ENCODE results near the gene PNMT.
A peak's percentile ranks its signal among the peaks of the same experiment; 100 is the strongest.
"Not testable (repeated sequence)": the region's sequence is repeated elsewhere in the genome, so short reads cannot be mapped to it uniquely, and the experiment has no call there.

The PNMT gene

DNA sequence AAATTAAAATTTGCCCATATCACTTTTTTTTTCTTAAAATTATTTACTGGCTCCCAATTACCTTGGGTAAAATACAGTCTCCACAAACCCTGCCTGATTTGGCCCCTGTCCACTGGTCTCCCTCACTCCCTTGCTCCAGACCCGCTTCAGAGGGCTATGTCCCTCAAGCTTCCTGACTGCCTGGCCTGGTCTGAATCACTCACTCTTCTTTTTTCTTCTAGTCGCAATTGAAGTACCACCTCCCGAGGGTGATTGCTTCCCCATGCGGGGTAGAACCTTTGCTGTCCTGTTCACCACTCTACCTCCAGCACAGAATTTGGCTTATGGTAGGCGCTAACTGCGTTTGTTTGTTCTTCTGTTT lies 20.2 kb downstream of the PNMT start:
- Histone ChIP-seq H3K4me2 (ENCODE audit: low read length) (peak overlapping the region; percentile 82), H3K27me3 (ENCODE audit: control insufficient read depth, insufficient read depth, low read length) (no peaks in the 10 kb centered on the region), H3K36me3 (ENCODE audit: insufficient read depth, low read length) (peaks cover 2% of the 10 kb centered on the region), H3K4me3 (ENCODE audit: low read length) (peak overlapping the region; percentile 74), H3K9me3 (replicated peaks; ENCODE audit: low read length) (no peaks in the 10 kb centered on the region), H3K4me1 (ENCODE audit: control insufficient read depth, insufficient read depth, low read length) (peaks cover 11% of the 10 kb centered on the region), H3K9ac (ENCODE audit: low read depth, low read length) (peak overlapping the region; percentile 81)

DNA sequence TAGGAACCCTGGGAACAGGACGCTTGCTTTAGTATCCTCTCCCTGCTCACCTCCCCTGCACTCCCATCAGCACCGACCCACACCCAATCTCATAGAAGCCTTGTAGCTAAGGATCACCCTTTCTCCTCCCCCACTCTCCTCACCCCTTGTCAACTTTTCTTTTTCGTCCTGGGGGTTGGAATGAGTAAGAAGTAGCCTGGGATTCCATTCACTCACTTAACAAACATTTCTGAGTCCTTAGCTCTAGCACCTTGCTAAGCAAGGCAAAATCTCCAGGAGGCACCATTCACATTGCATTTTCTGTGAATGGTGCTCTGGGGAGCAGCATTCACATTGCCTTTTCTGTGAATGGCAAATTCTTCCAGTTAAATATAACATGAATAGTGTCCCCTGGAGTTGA lies 20.7 kb downstream of the PNMT start:
- Histone ChIP-seq H3K9ac (ENCODE audit: low read depth, low read length) (peak overlapping the region; percentile 81), H3K4me1 (ENCODE audit: control insufficient read depth, insufficient read depth, low read length) (peaks cover 11% of the 10 kb centered on the region), H3K4me2 (ENCODE audit: low read length) (peak overlapping the region; percentile 82), H3K4me3 (ENCODE audit: low read length) (peak overlapping the region; percentile 74), H3K27me3 (ENCODE audit: control insufficient read depth, insufficient read depth, low read length) (no peaks in the 10 kb centered on the region), H3K9me3 (replicated peaks; ENCODE audit: low read length) (no peaks in the 10 kb centered on the region), H3K36me3 (ENCODE audit: insufficient read depth, low read length) (peaks cover 2% of the 10 kb centered on the region)

DNA sequence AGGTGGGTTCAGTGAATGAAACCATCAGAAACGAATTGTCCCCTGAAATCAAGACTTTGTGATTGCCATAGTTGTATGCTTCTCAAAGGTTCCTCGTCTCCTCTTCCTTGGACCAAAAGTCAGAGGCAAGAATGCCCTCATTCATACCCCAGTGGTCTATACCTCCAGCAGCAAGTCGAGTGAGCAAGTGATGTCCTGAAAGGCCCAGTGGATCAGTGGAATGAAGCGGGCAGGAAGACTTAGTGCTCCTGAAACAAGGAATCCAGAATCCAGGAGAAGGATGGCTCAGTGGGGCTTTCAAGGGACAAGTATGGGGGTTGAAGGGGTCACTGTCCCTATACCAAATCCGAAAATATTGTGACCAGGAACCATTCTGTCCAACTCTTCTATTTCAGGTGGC lies 26.3 kb downstream of the PNMT start:
- H3K36me3 ChIP-seq (ENCODE audit: insufficient read depth, low read length) = no peaks in the 10 kb centered on the region
- H3K27me3 ChIP-seq (ENCODE audit: control insufficient read depth, insufficient read depth, low read length) = no peaks in the 10 kb centered on the region
- H3K9me3 ChIP-seq (replicated peaks; ENCODE audit: low read length) = no peaks in the 10 kb centered on the region
- H3K9ac ChIP-seq (ENCODE audit: low read depth, low read length) = no peak overlapping the region
- peaks cover 4% of the 10 kb centered on the region for H3K4me1 ChIP-seq (ENCODE audit: control insufficient read depth, insufficient read depth, low read length)
- no peak overlapping the region for H3K4me3 ChIP-seq (ENCODE audit: low read length)
- H3K4me2 ChIP-seq (ENCODE audit: low read length) = no peak overlapping the region

DNA sequence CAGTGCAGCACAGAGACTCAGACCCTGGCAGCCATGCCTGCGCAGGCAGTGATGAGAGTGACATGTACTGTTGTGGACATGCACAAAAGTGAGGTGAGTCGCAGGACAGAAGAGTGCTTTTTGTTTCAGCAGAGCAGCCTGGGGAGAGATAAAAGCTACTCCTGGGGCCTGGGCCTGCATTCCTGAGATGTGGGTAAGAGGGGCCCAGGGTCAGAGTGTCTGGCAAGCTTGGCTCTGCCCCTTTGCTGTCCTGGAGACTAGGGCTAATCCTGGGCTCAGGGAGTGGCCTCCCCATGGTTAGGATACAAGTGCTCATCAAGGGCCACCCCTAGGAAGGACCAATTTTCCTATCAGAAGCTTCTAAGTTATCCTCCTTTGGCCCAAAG lies 26.8 kb downstream of the PNMT start:
- Histone ChIP-seq H3K4me1 (ENCODE audit: control insufficient read depth, insufficient read depth, low read length) (peaks cover 4% of the 10 kb centered on the region), H3K4me2 (ENCODE audit: low read length) (no peak overlapping the region), H3K9me3 (replicated peaks; ENCODE audit: low read length) (no peaks in the 10 kb centered on the region), H3K27me3 (ENCODE audit: control insufficient read depth, insufficient read depth, low read length) (no peaks in the 10 kb centered on the region), H3K4me3 (ENCODE audit: low read length) (no peak overlapping the region), H3K36me3 (ENCODE audit: insufficient read depth, low read length) (no peaks in the 10 kb centered on the region), H3K9ac (ENCODE audit: low read depth, low read length) (no peak overlapping the region)

DNA sequence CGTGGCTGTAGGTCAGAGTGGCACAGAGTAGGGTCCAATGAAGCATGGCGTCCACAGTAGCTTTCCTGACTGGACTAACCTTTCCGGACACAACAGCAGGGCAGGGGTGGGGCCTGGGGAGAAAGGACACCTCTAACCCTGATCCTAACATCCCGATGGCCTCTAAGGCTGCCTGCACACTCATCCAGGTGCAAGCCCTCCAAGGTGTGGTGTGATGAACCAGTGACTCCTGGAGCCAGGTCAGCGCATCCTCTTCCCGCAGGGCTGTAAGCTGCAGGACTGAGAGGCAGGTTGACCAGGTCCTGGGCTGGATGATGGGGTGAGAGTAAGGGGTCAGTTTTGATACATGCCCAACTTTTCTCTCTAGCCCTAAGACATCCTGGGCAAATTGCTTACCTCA lies 28.5 kb downstream of the PNMT start:
- H3K4me2 ChIP-seq (ENCODE audit: low read length) = no peak overlapping the region
- no peak overlapping the region for H3K4me3 ChIP-seq (ENCODE audit: low read length)
- peaks cover 12% of the 10 kb centered on the region for H3K4me1 ChIP-seq (ENCODE audit: control insufficient read depth, insufficient read depth, low read length)
- H3K9me3 ChIP-seq (replicated peaks; ENCODE audit: low read length) = no peaks in the 10 kb centered on the region
- no peaks in the 10 kb centered on the region for H3K27me3 ChIP-seq (ENCODE audit: control insufficient read depth, insufficient read depth, low read length)
- no peak overlapping the region for H3K9ac ChIP-seq (ENCODE audit: low read depth, low read length)
- H3K36me3 ChIP-seq (ENCODE audit: insufficient read depth, low read length) = no peaks in the 10 kb centered on the region

DNA sequence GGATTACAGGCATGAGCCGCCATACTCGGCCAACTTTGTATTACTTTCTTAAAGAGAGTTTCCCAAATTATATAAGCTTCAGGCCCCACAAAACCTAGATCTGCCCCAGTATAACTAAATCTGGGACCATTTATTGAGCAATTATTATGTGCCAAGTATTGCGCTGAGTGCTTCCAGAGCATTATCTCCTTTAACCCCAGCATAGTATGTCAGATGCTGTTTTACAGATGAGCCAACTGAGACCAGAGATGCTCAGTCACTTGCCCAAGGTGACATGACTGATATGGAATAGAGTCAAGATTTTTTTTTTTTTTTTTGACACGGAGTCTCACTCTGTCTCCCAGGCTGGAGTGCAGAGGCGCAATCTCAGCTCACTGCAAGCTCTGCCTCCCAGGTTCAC lies 29.7 kb downstream of the PNMT start:
- Histone ChIP-seq H3K4me1 (ENCODE audit: control insufficient read depth, insufficient read depth, low read length) (peaks cover 13% of the 10 kb centered on the region), H3K9ac (ENCODE audit: low read depth, low read length) (no peak overlapping the region), H3K9me3 (replicated peaks; ENCODE audit: low read length) (no peaks in the 10 kb centered on the region), H3K27me3 (ENCODE audit: control insufficient read depth, insufficient read depth, low read length) (no peaks in the 10 kb centered on the region), H3K4me2 (ENCODE audit: low read length) (no peak overlapping the region), H3K36me3 (ENCODE audit: insufficient read depth, low read length) (no peaks in the 10 kb centered on the region), H3K4me3 (ENCODE audit: low read length) (no peak overlapping the region)

DNA sequence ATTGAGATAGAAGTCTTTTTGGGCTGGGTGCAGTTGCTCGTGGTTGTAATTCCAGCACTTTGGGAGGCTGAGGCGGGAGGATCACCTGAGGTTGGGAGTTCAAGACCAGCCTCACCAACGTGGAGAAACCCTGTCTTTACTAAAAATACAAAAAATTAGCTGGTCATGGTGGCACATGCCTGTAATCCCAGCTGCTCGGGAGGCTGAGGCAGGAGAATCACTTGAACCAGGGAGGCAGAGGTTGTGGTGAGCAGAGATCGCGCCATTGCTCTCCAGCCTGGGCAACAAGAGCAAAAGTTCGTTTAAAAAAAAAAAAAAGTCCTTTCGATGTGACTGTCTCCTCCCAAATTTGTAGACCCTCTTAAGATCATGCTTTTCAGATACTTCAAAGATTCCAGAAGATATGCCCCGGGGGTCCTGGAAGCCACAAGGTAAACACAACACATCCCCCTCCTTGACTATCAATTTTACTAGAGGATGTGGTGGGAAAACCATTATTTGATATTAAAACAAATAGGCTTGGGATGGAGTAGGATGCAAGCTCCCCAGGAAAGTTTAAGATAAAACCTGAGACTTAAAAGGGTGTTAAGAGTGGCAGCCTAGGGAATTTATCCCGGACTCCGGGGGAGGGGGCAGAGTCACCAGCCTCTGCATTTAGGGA lies 31.0 kb downstream of the PNMT start:
- H3K27me3 ChIP-seq (ENCODE audit: control insufficient read depth, insufficient read depth, low read length); H3K9me3 ChIP-seq (replicated peaks; ENCODE audit: low read length); H3K36me3 ChIP-seq (ENCODE audit: insufficient read depth, low read length): not testable (repeated sequence)
- Histone ChIP-seq H3K4me3 (ENCODE audit: low read length) (peak overlapping the region; percentile 91), H3K9ac (ENCODE audit: low read depth, low read length) (peak overlapping the region; percentile 89), H3K4me2 (ENCODE audit: low read length) (peak overlapping the region; percentile 99), H3K4me1 (ENCODE audit: control insufficient read depth, insufficient read depth, low read length) (peaks cover 13% of the 10 kb centered on the region)

DNA sequence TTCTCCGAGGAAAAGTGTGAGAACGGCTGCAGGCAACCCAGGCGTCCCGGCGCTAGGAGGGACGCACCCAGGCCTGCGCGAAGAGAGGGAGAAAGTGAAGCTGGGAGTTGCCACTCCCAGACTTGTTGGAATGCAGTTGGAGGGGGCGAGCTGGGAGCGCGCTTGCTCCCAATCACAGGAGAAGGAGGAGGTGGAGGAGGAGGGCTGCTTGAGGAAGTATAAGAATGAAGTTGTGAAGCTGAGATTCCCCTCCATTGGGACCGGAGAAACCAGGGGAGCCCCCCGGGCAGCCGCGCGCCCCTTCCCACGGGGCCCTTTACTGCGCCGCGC lies 31.5 kb downstream of the PNMT start, which contains the start of gene ERBB2:
ERBB2 (plus strand) TSS at position 247 of the 330 bp plus-strand sequence. CDS start 175 bp downstream, outside the sequence.
- peak within 1 kb of the TSS; percentile 89 for H3K9ac ChIP-seq (ENCODE audit: low read depth, low read length)
- H3K27me3 ChIP-seq (ENCODE audit: control insufficient read depth, insufficient read depth, low read length) = no peaks in the 10 kb centered on the region
- peak within 1 kb of the TSS; percentile 99 for H3K4me2 ChIP-seq (ENCODE audit: low read length)
- no peaks in the 10 kb centered on the region for H3K9me3 ChIP-seq (replicated peaks; ENCODE audit: low read length)
- peaks cover 5% of the 10 kb centered on the region for H3K36me3 ChIP-seq (ENCODE audit: insufficient read depth, low read length)
- peak within 1 kb of the TSS; percentile 91 for H3K4me3 ChIP-seq (ENCODE audit: low read length)
- peaks cover 16% of the 10 kb centered on the region for H3K4me1 ChIP-seq (ENCODE audit: control insufficient read depth, insufficient read depth, low read length)

DNA sequence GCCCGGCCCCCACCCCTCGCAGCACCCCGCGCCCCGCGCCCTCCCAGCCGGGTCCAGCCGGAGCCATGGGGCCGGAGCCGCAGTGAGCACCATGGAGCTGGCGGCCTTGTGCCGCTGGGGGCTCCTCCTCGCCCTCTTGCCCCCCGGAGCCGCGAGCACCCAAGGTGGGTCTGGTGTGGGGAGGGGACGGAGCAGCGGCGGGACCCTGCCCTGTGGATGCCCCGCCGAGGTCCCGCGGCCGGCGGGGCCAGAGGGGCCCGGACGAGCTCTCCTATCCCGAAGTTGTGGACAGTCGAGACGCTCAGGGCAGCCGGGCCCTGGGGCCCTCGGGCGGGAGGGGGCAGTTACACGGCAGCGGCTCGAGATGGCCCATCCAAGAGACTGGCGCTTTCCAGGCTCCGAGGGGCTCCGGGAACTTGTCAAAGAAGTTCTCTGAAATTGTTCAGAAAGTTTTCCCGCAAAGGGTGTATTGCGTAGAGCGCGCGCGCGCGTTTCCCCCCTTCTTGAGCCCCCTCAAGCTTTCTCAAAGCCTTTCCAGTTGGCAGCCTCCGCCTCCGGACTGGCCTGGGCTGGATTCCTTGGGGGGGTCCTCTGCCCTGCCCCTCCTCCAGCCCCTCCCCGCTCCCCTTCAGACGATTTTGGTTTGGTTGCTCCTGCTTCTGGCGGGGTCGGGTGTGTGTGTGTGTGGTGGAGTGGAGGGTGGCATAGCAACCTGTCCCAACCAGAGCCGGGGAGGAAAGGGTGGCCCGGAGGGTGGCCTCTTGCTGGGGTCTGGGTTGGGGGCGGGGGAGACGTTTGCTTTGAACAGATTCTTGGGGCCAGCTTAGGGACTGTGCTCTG lies 32.1 kb downstream of the PNMT start:
- H3K36me3 ChIP-seq (ENCODE audit: insufficient read depth, low read length) = peaks cover 5% of the 10 kb centered on the region
- peak overlapping the region; percentile 99 for H3K4me2 ChIP-seq (ENCODE audit: low read length)
- H3K4me1 ChIP-seq (ENCODE audit: control insufficient read depth, insufficient read depth, low read length) = peaks cover 16% of the 10 kb centered on the region
- peak overlapping the region; percentile 91 for H3K4me3 ChIP-seq (ENCODE audit: low read length)
- H3K9ac ChIP-seq (ENCODE audit: low read depth, low read length) = peak overlapping the region; percentile 89
- no peaks in the 10 kb centered on the region for H3K9me3 ChIP-seq (replicated peaks; ENCODE audit: low read length)
- H3K27me3 ChIP-seq (ENCODE audit: control insufficient read depth, insufficient read depth, low read length) = no peaks in the 10 kb centered on the region

DNA sequence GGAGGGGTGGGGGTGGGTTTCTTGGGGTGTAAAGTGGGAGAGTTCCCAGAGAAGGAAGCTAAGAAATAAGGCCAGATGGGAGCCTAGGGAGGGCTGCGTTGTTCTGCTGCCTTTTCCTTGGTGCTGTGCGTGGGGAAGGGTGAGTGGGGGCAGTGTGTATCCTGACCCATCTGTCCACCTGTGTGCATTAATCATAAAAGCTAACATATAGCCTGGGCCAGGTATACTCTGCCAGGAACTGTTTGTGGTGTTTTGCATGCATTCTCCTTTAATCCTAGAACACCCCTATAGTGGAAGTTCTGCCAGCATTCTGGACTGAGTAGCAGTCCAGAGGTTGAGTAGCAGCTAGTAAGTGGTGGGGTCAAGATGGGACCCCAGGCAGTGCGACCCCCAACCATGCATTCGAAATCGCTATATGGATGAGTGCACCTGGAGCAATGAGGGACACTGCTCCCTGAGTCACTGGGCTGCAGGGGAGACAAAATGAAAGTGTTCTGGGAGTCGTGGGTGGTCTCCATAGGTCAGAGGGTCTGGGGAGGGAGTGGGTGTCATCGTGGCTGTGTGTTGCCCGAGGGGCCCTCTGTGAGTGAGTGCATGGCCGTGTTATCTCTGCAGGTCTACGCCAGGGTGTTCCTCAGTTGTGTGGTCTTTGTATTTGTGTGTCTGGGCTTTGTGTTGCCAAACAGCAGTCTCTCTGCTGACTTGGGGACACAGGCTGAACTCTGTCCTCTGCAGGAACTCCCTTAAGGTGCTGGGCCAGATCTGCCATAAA lies 32.9 kb downstream of the PNMT start:
- no peaks in the 10 kb centered on the region for H3K27me3 ChIP-seq (ENCODE audit: control insufficient read depth, insufficient read depth, low read length)
- H3K9me3 ChIP-seq (replicated peaks; ENCODE audit: low read length) = no peaks in the 10 kb centered on the region
- H3K4me1 ChIP-seq (ENCODE audit: control insufficient read depth, insufficient read depth, low read length) = peaks cover 25% of the 10 kb centered on the region
- peak overlapping the region; percentile 89 for H3K9ac ChIP-seq (ENCODE audit: low read depth, low read length)
- peaks cover 5% of the 10 kb centered on the region for H3K36me3 ChIP-seq (ENCODE audit: insufficient read depth, low read length)
- peak overlapping the region; percentile 91 for H3K4me3 ChIP-seq (ENCODE audit: low read length)
- peak overlapping the region; percentile 99 for H3K4me2 ChIP-seq (ENCODE audit: low read length)

DNA sequence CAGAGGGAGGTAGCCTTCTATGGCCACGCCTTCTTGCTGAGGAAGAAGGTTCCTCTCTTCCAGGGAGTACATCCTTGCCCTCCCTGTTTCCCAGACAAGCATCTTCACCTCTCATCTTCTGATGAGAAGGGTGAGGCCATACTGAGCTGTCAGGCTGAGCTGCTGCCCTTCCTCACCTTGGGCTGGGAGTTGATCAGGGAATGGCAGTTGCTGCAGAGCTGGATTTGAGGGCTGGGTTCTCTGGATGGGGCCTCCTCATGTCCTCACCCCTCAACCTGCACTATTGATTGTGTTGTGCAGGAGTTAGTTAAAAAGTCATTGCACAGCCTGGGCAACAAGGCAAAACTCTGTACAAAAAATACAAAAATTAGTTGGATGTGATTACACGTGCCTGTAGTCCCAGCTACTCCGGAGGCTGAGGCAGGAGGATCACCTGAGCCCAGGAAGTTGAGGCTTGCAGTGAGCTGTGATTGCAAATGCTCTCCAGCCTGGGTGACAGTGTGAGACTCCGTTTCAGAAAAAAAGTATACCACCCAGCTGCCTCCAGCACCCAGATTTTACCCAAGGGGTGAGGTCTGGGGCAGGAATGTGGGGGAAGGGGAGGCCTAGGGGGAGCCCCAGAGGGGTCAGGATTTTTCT lies 33.6 kb downstream of the PNMT start:
- H3K36me3 ChIP-seq (ENCODE audit: insufficient read depth, low read length) = peaks cover 6% of the 10 kb centered on the region
- no peaks in the 10 kb centered on the region for H3K9me3 ChIP-seq (replicated peaks; ENCODE audit: low read length)
- H3K9ac ChIP-seq (ENCODE audit: low read depth, low read length) = no peak overlapping the region
- H3K27me3 ChIP-seq (ENCODE audit: control insufficient read depth, insufficient read depth, low read length) = no peaks in the 10 kb centered on the region
- H3K4me2 ChIP-seq (ENCODE audit: low read length) = peak overlapping the region; percentile 99
- H3K4me1 ChIP-seq (ENCODE audit: control insufficient read depth, insufficient read depth, low read length) = peaks cover 27% of the 10 kb centered on the region
- H3K4me3 ChIP-seq (ENCODE audit: low read length) = peak overlapping the region; percentile 91
